Measurements from ENCODE around the gene GMIP.

The GMIP gene

DNA sequence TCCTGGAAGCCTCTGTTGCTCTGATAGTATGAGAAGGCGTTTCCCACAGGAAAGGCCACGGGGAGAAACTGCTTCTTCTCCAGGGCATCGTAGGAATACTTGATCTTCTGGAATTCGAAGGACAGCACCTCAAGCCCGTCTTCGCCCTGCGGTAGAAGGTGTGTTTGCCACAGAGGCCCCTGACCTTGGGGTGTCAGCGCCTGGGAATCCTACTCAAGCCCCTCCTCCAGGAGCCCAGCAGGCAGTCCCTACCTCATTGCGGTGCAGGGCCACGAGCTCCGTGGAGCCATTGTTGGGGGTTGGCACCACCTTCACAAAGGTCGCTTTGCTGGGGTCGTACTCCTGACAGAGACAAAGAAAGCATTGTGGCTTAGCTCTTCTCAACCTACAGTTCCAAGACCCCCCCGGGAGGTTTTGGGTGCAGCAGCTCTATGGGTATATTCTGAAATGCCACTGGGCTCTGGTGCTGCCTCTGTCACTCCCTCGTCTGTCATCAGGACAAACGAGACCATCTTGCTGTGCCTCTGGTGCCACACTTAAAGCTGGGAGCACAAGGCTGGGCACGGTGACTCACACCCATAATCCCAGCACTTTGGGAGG lies 16.3 kb upstream of the GMIP start:
- DNase-seq: no peak

- no peak for DNase-seq
Observed at GRCh38 chr19:19657397-19657783, 13.9 kb upstream of the GMIP start.

DNA sequence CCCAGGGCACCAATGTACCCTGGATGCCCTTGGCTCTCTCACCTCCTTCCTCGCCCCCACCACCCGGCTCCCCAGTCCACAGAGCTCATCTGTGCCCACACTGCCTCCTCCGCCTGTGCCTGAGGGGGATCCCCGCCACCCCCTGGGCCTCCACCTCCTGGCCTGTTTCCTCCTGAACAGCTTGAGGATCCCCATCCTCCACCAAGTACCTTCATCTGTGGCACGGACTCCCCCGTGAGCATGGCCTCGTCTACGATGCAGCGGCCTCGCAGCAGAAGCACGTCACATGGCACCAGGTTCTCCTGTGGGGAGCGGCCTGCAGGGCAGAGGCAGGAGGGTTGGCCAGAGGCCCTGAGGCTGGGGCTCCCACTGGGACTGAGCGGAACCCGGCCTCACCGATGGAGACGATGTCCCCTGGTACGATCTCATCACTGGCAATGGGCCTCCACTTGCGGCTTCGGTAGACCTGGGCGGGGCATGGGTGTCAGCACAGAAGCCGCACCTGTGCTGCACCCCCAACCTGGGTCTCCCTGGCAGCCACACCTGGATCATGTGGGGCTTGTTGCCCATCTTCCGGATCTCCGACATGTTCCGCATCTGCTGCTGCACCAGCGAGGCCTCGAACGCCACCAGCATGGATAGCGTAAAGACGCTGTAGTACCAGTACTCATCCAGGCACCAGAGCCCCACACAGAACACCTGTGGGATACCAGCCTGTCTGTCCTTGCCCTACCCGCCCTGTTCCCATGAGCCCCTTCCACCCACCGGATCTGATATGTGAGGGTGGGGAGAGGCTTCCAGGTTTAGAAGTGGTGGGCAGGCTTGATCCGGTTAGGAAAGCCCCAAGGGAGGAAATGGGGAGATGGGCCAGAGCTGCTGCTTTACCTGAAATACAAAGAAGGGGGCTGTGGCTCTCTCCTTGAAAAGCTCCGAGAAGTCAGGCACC lies 13.3 kb upstream of the GMIP start:
- no peak for DNase-seq

GRCh38 chr19:19655641-19656343 lies 12.3 kb upstream of the GMIP start:
- no peak for DNase-seq

DNA sequence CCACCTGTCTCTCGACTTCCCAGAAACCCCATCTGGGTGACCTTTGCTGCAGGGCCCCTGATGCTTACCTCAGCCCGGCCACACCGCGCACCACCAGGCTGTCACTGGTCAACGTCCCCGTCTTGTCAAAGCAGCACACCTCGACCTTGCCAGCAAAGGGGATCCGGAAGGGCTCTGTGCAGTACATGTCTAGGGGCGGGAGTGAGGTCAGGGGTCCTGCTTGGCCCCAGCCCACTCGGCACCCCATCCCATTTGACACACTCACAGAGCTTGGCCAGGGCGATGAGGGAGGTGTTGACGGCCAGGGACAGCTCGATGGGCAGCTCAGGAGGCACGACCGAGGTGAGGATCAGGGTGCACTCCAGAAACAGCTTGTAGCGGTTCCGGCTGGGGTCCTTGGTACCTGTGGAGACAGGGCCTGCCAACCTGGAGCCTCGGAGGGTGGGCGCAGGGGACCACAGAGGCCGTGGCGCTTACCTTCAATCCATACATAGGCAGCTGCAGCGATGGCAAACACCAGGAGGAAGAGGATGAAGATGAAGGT lies 11.7 kb upstream of the GMIP start:
- DNase-seq: no peak

DNA sequence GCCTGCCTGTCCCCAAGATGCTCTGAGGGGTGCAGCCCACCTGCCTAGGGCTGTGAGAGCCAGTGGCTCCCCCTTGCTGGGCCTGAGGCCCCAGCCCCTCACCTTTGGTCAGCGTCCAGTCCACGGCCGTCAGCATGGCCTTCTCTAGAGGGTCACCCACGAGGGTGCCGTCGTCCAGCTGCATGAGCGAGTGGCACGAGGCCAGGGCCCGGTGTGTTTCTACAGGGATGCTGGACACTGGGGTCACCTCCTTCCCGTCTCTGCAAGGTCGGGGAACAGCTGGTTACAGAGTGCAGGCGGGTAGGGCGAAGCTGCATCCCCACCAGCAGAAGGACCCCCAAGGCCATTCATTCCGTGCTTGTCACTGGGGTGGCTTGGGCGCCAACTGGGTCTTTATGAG lies 11.0 kb upstream of the GMIP start:
- DNase-seq: no peak

GRCh38 chr19:19653597-19654147 lies 10.2 kb upstream of the GMIP start:
- DNase-seq: no peak

GRCh38 chr19:19652482-19653295 lies 9.2 kb upstream of the GMIP start:
- no peak for DNase-seq

DNA sequence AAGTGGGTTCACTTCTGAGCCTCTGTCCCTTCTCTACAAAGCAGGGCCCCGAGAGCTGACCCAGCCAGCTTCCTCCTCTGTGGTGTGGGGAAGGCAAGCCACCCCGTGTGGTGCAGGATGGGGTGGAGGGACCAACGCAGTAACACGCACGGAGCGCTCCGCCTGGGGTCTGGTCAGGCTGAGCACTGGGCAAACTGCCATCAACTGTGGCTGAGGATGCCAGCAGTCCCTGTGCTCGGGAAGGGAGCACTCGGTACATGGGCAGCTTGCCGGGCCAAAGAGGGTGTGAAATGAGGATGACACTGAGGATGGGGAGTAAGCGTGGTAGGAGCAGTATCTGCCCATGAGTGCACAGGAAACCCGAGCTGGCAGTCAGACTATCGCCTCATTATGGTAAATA lies 7.6 kb upstream of the GMIP start:
- no peak for DNase-seq

- DNase-seq: no peak
Observed at GRCh38 chr19:19650331-19650730, 6.9 kb upstream of the GMIP start.

DNA sequence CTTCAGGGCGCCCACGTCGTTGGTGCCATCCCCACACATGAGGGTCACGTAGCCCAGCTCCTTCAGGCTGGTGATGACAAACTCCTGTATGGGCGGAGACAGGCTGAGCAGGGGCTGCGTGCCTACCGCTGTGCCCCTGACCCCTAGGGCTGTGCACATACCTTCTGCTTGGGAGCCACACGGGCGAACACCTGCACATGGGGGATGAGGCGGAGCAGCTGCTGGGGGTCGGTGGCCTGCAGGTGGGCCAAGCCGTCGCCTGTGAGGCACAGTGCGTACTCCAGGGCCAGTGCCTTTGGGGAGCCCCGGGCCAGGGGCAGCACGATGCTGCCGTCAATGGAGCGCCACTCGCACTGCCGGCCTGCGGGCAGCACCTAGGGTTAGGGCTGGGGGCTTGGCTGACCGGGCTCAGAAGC lies 6.1 kb upstream of the GMIP start:
- no peak for DNase-seq

GRCh38 chr19:19649155-19649554 lies 5.7 kb upstream of the GMIP start:
- DNase-seq: no peak

GRCh38 chr19:19647037-19647835 lies 3.8 kb upstream of the GMIP start:
- no peak for DNase-seq

DNA sequence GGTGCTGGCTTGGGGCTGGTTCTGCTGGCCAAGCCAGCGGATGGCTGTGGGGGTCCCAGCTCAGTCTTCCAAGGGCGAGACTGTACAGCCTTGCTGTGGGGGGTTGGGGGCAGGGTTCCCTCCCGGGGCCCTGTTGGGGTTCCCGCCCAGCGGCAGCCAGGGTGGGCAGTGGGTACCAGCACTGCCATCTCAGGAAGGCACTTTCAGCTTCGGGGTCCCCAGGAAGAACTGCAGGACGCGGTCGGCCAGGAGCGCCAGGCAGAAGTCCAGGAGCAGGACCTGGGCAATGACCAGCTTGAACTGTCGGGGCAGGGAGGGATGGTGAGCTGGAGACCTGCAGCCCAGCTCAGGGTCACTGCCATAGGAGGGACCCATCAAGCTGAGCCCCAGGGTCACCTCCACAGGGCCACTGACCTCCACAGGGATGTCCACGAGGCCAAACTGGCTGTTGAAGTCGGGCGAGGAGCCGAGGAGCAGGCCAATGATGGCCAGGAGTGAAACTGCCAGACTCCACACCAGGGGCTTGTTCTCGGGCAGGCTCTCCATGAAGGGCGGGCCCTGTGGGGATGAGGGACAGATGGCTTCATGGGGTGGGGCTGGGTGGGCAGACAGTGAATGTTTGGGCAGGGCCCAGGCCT lies 1.9 kb upstream of the GMIP start:
- DNase-seq: no peak

- no peak for DNase-seq
Observed at GRCh38 chr19:19644054-19644388, 564 bp upstream of the GMIP start.

DNA sequence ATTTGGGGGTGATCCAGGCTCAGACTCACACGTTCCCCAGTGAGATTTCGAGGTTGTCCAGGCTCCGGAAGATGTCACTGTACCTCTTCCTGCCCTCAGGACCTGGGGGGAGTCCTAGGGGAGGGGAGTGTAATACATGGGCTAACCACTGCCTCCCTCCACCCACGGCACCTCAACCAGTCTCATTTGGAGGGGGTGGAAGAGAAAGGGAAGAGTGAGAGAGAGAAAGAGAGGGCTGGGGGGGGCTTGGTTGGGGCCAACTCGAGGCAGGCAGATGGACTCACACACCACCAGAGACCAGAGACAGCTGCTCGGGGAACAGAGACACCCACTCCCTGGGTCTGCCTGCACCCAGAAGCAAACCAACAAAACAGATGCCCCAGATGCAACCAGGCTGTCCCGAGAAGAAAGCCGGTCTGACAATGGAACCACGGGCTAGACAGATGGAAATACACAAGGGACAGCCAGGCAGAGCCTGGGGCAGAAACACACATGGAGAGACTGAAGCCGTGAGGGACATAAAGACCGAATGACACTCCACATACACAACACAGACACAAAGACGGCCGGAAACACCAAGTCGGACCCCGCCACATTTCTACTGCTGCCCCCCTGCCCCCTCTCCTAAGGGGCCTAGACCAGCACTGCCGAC lies 825 bp downstream of the GMIP start:
- peak; percentile 60 to 67 for DNase-seq

DNA sequence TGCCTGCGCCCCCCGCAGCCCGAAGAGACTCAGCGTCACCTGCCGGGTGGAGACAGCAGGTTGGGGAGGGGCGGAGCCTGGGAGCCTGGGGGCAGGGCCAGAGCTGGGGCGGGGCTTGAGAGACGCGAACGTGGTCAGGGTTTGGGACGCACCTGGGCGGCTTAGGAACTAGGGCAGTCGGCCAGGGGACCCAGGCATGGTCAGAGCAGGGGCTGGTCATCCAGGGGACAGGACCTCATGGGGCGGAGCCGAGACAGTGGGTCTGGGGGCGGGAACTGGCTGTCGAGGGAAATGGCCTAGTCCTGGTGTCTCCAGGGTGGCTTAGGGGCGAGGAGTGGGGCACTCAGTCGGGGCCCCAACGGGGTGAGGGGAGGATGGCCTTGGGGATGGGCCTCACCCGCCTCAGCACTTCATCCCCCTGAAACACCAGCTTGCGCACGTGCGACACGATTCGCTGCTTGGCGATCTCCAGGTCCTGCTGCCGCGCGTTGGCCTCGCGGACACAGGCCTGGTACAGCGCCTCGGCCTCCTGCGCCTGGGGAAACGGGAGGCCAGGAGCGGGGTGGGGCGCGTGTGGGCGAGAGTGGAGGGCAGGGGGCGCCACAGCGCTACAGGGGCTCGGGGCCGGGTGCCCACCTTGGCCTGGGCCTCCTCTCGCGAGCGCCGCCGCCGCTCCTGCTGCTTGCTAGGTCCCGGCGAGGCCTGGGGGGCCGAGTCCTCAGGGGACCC lies 5.8 kb downstream of the GMIP start:
- DNase-seq: no peak

GRCh38 chr19:19637186-19637522 lies 6.3 kb downstream of the GMIP start:
- DNase-seq: no peak

GRCh38 chr19:19636573-19637185 lies 6.8 kb downstream of the GMIP start:
- DNase-seq: no peak

GRCh38 chr19:19635313-19635702 lies 8.1 kb downstream of the GMIP start:
- no peak for DNase-seq

Measured in CD4-positive, alpha-beta T cell treated with Interleukin-1 beta for 1 hour (primary cell).